HG03108 (cell line): ENCODE data around the gene PTX4.

Experiments used
- ATAC-seq: cut with Tn5 transposase; IDR thresholded peaks from one replicate; pipeline ENCODE4 v1.9.1; 2021; ENCODE audit warnings: moderate library complexity; ENCODE audit not compliant: unreplicated experiment

The PTX4 gene

DNA sequence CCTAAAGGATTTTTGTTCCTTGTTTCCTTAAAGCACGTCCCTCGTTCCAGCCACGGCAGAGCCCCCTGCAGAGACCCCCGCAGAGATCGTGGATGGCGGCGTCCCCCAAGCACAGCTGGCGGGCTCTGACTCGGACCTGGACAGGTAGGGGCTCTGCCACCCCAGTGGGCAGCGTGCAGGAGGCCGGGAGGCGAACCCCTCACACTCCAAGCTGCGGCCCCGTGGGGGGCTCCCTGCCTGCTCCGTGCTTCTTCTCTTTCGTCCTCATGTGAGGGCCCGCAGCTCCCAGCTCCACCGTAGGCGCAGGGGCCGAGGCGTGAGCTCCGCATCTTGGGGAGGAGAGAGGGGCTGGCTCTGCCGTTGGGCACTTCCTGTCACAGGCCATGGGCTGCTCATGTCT is 12.9 kb upstream of the PTX4 start:
- ATAC-seq: no peak

DNA sequence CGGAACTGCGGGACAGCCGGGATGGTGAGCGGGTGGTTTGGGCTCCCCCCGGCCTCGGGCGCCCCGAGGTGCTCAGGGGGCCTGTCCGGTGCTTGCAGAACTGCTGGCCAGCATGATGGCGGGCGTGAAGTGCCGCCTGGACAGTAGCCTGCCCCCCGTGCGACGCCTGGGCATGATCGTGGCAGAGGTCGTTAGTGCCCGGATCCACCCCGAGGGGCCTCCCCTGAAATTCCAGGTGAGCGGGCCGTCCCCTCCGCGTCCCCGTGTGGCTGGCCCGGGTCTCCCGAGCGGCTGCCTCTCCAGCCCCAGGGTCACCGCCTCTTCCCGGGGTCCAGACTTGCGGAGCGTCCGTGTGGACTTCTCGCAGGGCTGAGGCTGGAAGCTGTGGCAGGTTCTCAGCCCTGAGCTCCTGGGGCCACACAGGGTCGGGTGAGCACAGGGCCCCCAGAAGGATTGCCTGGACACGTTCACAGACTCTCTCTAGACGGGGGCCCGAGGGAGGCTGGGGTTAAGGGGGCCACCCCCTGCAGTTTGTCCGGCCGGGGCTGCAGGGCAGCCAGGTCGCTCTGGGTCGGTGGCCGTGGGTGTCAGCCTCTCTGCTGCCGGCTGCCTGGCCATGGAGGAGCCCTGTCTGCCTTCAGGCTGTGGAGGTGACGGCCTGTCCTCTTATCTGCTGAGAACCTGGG is 11.9 kb upstream of the PTX4 start:
- no peak for ATAC-seq

DNA sequence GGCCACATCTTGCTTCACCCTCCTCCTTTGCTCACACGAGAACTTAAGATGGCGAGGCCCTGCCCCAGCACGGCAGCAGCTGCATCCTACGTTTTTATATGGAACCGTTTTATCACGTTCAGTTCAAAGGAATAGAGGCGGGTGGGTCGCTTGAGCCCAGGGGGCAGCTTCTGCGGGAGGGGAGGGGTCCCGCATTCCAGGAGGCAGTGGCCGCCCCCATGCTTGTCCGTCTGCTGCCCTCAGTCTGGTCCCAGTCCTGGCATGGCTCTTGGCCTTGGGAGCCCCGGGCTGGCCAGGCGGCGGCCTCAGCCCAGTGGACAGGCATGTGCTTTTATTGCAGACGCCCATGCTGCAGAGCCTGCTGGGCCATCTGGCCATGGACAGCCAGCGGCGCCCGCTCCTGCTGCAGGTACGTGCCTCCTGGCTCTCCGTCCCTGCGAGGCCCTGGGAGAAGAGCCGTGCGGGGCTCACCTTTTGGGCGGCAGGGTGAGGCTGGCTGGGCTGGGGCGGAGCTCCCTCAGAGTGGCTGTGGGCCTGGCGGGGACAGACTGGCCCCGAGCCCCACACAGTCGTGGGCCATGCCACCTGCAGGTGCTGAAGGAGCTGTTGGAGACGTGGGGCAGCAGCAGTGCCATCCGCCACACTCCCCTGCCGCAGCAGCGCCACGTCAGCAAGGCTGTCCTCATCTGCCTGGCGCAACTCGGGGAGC is 11.2 kb upstream of the PTX4 start:
- no peak for ATAC-seq

DNA sequence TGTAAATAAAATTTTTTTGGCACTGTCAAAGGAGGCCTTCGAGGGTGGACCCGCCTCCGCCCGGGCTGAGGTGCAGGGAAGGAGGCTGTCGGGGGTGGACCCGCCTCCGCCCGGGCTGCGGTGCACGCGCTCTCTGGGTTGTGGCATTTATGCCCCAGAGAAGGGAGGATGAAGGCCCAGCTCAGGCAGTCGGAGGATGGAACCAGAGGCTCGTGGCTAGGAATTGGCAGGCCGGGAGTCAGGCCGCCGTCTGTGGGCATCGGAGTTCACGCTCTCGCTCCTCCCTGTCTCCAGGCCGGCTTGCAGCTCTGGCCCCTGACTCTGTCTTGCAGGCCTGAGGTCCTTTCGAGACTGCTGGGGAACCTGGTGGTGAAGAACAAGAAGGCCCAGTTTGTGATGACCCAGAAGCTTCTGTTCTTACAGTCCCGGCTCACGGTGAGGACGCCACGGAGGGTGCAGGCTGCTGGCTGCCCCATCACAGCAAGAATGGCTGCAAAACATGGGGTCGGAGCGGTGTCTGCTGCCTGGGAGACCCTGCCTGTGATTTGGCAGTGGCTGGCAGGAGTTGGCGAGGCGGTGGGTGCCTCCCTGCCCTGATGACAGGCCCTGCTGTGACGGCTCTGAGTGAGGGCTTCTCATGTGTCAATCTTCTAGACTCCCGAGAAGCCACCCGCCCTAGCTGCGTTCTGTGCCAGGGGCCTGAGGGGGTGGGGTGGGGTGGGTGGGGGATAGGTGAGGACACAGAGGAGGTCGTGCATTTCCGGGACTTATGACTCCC is 10.3 kb upstream of the PTX4 start:
- ATAC-seq: no peak

DNA sequence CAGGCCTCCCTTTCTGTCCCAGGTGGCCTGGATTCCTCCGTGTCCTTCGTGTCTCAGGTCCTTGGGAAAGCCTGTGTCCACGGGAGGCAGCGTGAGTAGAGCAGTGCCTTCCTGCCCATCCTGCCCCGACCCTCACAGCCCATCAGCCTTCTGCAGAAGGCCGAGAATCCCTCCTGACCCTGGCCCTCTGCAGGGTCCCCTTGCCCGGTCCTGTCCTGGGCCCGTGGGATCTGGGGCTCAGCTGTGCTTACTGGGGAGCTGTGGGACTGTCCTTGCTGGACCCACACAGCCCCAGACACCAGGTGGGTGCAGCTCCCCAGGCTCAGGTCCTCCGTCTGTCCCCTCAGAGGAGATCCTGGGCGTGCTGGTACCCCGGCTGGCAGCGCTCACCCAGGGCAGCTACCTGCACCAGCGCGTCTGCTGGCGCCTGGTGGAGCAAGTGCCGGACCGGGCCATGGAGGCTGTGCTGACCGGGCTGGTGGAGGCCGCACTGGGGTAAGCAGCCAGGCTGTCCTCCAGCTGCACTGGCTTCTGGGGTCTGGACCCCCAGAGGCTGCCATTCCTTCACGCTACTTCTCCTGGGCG is 8.4 kb upstream of the PTX4 start:
- no peak for ATAC-seq

DNA sequence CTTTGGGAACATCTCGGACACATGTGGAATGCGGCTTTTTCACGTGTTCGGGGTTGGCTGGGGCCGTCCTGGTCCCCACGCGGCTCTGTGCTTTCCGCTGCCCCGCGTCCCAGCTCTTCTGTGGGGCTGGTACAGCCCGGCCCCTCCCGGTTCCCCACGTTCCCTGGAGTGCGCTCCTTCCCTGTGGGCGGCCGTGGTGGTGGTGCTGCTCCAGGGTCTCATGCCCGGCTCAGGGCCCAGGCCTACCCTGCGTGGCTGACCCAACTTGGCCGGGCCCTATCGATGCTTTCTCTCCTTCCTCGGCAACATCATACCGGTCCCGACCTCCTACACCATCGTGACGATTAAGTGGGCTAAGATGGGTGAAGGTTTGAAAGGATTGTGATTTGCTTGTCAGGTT is 7.7 kb upstream of the PTX4 start:
- no peak for ATAC-seq

DNA sequence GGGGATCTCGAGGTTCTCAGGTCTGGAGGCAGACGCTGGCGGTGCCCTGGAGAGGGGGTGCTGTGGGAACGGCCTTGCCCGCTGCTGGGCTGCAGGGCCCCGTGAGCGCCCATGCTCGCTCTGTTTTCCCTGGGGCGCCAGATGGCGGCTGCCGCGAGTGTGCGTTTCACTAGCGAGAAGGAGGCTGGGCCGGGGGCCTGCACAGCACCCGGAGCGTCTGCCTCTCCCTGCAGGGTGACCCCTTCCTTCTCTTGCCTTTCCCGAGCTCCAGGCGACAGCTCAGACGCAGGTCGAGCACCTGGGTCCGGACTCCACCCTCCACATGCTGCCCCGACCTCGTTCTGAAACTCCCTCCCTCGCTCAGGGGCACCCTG is 7.1 kb upstream of the PTX4 start:
- no peak for ATAC-seq

DNA sequence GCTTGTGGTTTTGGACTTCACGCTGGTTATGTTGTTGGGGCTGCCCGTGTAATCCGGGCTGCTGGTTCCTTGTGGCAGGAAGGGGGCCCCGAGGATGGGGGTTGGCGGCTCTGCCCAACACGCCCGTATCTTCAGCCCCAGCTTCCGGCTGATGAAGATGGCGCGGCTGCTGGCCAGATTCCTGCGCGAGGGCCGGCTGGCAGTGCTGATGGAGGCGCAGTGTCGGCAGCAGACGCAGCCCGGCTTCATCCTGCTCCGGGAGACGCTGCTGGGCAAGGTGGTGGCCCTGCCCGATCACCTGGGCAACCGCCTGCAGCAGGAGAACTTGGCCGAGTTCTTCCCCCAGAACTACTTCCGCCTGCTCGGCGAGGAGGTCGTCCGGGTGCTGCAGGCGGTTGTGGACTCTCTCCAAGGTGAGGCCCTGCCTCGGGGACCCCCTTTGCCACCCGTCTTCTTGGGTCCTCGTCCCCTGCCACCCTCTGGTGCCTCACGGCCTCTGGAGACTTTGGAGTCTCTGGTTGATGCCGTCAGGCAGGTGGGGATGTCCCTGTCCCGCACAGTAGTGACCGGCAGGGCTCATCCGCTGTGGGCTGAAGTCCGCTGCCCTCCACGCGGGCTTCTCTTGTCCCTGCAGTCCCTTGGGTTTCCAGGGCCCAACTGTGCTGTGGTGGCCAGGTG is 6.6 kb upstream of the PTX4 start:
- no peak for ATAC-seq

DNA sequence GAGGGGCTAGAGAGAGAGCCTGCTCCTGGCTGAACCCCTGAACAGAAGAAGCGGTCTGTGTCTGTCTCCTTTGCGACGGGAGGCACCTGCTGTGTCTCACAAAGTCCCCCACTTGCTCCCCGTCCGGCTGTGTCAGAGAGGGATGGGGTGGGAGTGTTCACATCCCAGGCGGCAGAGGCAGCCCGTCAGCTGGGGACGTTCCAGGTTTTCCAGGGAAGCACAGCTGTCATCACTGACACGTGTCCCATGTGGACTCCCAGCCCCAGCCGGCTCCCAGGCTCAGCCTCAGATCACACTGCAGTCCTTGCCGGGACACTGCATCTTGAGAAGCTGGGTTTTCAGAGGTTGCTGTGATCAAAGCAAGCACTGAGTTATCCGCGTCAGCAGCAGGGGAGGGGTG is 6.0 kb upstream of the PTX4 start:
- ATAC-seq: no peak

DNA sequence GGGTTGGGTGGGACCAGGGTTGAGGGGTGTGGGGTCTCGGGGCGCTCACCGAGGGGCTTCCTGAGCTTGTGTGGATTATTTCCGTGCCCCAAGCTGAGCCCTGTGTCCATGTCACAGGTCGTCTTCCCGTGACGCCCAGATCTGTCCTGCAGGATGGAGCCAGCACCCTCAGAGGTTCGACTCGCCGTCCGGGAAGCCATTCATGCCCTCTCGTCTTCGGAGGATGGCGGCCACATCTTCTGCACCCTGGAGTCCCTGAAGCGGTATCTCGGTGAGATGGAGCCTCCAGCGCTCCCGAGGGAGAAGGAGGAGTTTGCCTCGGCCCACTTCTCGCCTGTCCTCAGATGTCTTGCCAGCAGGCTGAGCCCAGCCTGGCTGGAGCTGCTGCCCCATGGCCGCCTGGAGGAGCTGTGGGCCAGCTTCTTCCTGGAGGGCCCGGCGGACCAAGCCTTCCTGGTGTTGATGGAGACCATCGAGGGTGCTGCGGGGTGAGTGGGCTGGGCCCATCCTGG is 5.4 kb upstream of the PTX4 start:
- no peak for ATAC-seq

DNA sequence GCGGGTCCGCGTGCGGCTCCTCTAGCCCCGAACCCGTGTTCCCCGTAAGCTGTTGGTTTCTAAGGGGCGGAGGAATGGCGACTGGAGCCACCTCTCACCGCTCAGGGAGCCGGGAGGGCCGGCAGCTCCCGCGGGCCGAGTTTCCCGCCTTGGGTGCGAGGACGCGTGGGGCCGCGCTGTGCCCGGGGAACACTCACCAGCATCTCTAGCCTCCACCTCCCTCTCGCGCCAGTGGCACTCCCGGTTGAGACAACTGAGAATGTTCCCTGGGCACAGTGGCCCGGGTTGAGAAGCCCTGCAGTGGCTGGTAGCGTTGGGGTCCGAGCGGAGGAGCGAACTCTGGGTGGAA is 5.0 kb upstream of the PTX4 start:
- no peak for ATAC-seq

DNA sequence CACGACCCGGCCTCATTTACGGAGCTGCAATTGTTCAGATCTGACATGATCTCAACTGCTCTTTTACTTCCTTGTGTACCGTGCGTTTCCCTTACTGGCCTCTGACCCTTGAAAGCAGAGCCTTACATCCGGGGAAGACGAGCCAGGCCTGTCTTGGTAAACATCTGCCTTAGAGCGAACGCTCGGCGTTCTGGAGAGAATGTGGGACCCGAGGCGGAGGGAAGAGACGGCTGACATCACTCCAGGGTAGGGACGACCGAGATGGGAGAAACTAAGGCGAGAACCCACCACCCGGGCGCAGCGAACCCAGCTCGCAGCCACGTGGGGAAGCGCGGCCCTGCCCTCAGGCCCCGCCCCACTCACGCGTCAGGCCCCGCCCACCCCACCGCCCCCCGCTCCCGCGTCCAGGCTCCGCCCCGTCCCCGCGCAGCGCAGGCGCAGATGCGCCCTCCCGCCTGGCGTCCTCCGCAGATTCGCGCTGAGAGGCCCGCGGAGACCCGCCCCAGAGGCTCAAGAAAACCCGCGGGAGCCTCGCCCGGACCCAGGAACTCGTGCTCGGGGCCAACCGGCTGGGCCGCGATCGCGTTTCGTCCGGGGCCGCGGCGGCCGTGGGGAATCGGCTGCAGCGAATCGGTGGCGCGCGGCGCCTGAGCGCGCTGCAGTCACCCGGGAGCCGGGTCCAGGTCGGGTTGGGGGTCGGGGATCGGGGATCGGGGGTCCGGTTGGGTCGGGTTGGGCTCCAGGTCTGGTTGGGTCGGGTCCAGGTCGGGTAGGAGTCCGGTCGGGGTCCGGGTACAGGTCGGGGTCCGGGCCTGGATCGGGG is 4.4 kb upstream of the PTX4 start, which contains the start of gene TELO2:
Gene TELO2, plus strand, starts transcription at position 438 of the 823 bp plus-strand sequence. CDS start 922 bp downstream, outside the sequence.
- ATAC-seq: no peak

DNA sequence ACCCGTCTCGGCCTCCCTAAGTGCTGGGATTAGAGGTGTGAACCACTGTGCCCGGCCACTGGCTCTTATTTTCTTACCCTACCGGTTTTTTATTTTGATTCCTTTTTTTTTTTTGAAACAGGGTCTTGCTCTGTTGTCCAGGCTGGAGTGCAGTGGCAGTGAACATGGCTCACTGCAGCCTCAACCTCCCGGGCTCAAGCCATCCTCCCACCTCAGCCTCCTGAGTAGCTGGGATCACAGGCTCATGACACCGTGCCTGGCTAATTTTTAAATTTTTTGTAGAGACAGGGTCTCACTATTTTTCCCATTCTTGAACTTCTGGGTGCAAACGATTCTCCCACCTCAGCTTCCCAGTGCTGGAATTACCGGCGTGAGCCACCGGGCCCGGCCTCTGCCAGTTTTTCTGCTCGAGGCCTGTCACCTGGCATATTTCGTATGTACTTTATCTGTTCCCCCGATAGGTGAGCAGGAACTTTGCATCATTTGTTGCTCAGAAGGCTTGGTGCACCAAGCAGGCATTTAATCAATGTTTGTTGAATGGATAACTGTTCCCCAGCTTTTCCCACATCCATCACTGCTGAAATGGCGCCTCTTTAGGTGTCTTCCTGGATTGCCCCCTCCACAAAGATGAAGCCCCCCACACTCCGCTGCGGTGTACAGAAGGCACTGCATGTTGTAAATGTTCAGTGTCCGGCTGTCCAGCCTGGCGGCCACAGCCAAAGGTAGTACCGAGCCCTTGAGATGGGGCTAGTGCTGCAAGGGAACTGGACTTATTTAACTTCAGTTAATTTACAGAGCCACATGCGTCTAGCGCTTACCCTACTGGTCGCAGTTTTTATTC is 3.6 kb upstream of the PTX4 start:
- ATAC-seq: no peak

DNA sequence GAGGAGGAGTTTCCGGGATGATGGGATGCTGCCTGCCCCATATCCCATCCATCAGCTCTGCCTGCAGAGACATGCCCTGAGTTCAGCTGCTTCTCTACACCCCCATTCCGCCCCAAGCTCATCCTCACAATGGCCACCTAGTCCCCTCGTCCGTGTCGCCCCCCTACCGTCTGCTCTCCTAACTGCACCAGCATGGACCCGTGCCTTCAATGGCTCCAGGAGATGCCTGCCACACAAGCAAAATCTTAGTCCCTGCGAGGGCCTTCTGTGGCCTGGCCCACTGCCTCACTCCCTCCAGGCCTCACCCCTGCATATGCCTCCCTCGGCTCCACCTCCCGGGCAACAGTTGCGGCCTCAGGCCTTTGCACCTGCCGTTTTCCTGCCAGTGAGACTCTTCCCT is 2.6 kb upstream of the PTX4 start:
- no peak for ATAC-seq

DNA sequence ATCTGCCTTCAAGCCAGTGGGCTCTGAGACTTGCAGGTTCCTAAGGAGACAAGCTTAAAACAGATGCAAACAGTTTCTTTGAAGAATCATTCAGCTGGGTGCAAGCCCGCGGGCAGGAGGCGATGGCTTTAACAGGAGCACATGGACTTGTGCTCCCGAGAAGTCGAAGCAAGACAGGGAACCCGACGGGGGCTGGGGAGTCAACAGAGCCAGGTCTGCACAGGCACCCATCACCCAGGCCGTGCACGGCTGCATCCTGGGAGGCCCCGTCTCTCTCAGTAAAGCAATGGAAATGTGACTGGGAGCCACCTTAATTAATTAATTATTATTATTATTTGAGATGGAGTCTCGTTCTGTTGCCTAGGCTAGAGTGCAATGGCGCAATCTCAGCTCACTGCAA is 333 bp upstream of the PTX4 start:
- no peak for ATAC-seq

DNA sequence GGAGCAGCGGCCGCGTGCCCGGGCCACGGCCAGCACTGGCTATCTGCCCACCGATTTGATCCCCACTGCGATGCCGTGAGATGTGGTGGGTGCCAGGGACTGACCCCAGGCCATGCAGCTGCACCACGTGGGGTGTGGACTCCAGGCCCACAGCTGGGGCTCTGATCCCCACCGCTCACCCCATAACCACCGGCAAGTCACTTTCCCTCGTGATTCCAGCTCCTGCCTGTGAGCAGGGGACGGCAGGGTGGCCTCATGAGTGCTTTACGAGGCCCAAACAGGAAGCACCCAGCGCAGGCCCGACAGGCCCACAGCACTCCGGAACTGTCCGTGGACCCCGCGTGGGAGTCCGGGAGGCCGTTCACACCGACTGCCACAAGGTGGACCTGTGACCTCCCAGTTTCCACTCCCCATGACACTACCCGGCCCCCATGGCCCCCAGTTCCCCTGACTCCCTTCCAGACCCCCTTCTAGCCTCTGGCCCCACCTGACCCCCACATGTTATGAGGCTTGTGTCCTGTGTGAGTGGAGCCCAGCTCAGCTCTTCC is 616 bp downstream of the PTX4 start:
- ATAC-seq: no peak

DNA sequence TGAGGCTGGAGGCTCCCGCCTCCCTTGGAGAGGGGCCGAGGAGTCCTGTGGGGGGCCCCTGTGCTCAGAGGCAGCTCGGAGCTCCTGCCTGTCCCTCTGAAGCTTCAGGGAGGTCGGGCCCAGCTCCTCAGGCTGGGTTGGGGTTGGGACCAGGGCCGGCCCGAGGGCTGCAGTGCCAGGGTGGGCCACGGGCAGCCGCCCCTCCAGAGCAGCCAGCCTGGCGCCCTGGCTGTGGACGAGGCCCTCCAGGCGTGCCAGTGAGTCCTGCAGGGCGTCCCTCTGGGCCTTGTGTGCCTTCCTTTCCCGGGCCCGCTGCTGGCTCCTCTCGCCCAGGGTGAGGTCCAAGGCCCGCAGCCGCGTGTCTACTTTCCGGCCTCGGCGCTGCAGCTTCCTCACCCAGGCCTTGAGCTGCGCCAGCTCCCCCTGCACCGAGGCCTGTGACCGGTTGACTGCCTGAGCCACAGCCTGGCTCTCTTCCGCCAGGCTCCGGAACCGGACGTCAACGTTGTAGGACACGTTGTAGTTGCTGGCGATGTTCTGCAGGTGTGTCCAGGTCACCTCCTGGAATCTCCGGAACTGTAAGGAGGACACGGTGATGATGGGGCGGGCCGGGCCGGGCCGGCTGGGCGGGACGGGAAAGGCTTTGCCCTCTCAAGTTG is 1.2 kb downstream of the PTX4 start:
- no peak for ATAC-seq
